ENCODE measurements around the gene GSTM4.

- TF ChIP-seq POLR2A (IDR thresholded peaks at IDR 0.05) = no peak
- TF ChIP-seq, protein P1, sequence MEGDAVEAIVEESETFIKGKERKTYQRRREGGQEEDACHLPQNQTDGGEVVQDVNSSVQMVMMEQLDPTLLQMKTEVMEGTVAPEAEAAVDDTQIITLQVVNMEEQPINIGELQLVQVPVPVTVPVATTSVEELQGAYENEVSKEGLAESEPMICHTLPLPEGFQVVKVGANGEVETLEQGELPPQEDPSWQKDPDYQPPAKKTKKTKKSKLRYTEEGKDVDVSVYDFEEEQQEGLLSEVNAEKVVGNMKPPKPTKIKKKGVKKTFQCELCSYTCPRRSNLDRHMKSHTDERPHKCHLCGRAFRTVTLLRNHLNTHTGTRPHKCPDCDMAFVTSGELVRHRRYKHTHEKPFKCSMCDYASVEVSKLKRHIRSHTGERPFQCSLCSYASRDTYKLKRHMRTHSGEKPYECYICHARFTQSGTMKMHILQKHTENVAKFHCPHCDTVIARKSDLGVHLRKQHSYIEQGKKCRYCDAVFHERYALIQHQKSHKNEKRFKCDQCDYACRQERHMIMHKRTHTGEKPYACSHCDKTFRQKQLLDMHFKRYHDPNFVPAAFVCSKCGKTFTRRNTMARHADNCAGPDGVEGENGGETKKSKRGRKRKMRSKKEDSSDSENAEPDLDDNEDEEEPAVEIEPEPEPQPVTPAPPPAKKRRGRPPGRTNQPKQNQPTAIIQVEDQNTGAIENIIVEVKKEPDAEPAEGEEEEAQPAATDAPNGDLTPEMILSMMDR (IDR thresholded peaks at IDR 0.05) = no peak
Measured at GRCh38 chr1:109632671-109633346, 23.1 kb upstream of the GSTM4 start.

All from body of pancreas (tissue), 4 donors.